Upper lobe of left lung (tissue), 6 donors: ENCODE measurements around the gene MUC2. TPM values are rescaled to one million over a fixed set of nuclear protein-coding genes. Genes with fewer than 3 reads are reported as not detected.

Experiments
- ATAC-seq, 2 donors: fragments of 200-7000 bp; cut with Tn5 transposase; one replicate each; pipeline ENCODE4 v1.9.1; 2022; ENCODE audit warnings: mild to moderate bottlenecking in 2 of 2, moderate library complexity in 2 of 2; ENCODE audit not compliant: low FRiP score in 2 of 2
- DNase-seq, 2 donors: peaks; one replicate each; pipeline ENCODE4 v3.0.0-alpha.2; 2019 to 2020
- H3K27ac ChIP-seq, 4 donors: fragments of 200-600 bp; sonication (generic); one replicate each; pipeline ENCODE4 v1.5.1; 2016 to 2019
- H3K27me3 ChIP-seq, 4 donors: fragments of 200-600 bp; sonication (generic); one replicate each; pipeline ENCODE4 v1.5.1; 2017 to 2019
- H3K36me3 ChIP-seq, 4 donors: fragments of 200-600 bp; sonication (generic); one replicate each; pipeline ENCODE4 v1.5.1; 2016 to 2019
- H3K4me1 ChIP-seq, 4 donors: fragments of 200-600 bp; sonication (generic); one replicate each; pipeline ENCODE4 v1.5.1; 2018 to 2019
- H3K4me3 ChIP-seq, 4 donors: fragments of 200-600 bp; sonication (generic); one replicate each; pipeline ENCODE4 v1.5.1; 2017 to 2019; ENCODE audit warnings: mild to moderate bottlenecking in 2 of 4, moderate library complexity in 1 of 4
- H3K9me3 ChIP-seq, 4 donors: fragments of 200-600 bp; sonication (generic); one replicate each; pipeline ENCODE4 v1.5.1; 2018 to 2019
- CTCF ChIP-seq, 6 experiments: fragments of 450-650 bp in 4 of 6; fragments of 200-600 bp in 2 of 6; sonication (generic) in 2 of 6; IDR thresholded peaks; one replicate each; pipeline ENCODE4 v1.5.1; 2016 to 2019; ENCODE audit warnings: antibody characterized with exemption in 6 of 6
- EP300 ChIP-seq, 4 donors: sonication (generic); formaldehyde crosslinking; IDR thresholded peaks; one replicate each; pipeline ENCODE4 v1.5.1; 2017; ENCODE audit warnings: antibody characterized with exemption in 4 of 4, control low read depth in 2 of 4
- POLR2A ChIP-seq, 4 donors: fragments of 450-650 bp; IDR thresholded peaks; one replicate each; pipeline ENCODE4 v1.5.1; 2016 to 2017; ENCODE audit warnings: antibody characterized with exemption in 4 of 4, mild to moderate bottlenecking in 2 of 4
- POLR2AphosphoS5 ChIP-seq, 2 donors: sonication (generic); formaldehyde crosslinking; IDR thresholded peaks; one replicate each; pipeline ENCODE4 v1.5.1; 2017; ENCODE audit warnings: antibody characterized with exemption in 2 of 2
- WGBS, 2 donors: methylation state at CpG; one replicate each; pipeline ENCODE4 v1.1.5; 2017 to 2018; 5-methylcytosine and 5-hydroxymethylcytosine counted together
- total RNA-seq, 6 donors: library from RNA; depleted of rRNA in 4 of 6; stranded (reverse); fragments of >200 nt in 4 of 6; gene quantifications; one replicate each; pipeline versions ENCODE4 v1.1.0 to v1.2.1, GENCODE V29; 2016 to 2021
- donor health status: DM: no; HTN: no; CAD: no; lungs with moderate emphysema.
- donor health status: DM: no; HTN: yes; CAD: no; lungs with severe emphysema.

Gene MUC2
- total RNA-seq, 6 donors from 2014 or later, result 0.11 to 0.84 TPM; not detected in 4

GRCh38 chr11:1082346-1082727 lies 7.7 kb downstream of the MUC2 start:
- no peaks in the 10 kb centered on the region for H3K27me3 ChIP-seq
- H3K9me3 ChIP-seq, result no peaks in the 10 kb centered on the region
- TF ChIP-seq POLR2A (IDR thresholded peaks at IDR 0.05) (no peak), EP300 (IDR thresholded peaks at IDR 0.05) (no peak), CTCF (IDR thresholded peaks at IDR 0.05) (no peak), POLR2AphosphoS5 (IDR thresholded peaks at IDR 0.05) (no peak)
- 86% methylated on average over 14 of the region's 14 CpGs; no CpG with 5 or more reads in 1 of the 2 donors for WGBS, 2 donors
- H3K4me1 ChIP-seq, result no peaks in the 10 kb centered on the region
- ATAC-seq, result peak in 1 of 2 donors; percentile 45
- H3K36me3 ChIP-seq, result no peaks in the 10 kb centered on the region
- no peak overlapping the region for H3K27ac ChIP-seq
- peak in 1 of 2 donors; percentile 63 for DNase-seq
- no peak overlapping the region for H3K4me3 ChIP-seq

DNA sequence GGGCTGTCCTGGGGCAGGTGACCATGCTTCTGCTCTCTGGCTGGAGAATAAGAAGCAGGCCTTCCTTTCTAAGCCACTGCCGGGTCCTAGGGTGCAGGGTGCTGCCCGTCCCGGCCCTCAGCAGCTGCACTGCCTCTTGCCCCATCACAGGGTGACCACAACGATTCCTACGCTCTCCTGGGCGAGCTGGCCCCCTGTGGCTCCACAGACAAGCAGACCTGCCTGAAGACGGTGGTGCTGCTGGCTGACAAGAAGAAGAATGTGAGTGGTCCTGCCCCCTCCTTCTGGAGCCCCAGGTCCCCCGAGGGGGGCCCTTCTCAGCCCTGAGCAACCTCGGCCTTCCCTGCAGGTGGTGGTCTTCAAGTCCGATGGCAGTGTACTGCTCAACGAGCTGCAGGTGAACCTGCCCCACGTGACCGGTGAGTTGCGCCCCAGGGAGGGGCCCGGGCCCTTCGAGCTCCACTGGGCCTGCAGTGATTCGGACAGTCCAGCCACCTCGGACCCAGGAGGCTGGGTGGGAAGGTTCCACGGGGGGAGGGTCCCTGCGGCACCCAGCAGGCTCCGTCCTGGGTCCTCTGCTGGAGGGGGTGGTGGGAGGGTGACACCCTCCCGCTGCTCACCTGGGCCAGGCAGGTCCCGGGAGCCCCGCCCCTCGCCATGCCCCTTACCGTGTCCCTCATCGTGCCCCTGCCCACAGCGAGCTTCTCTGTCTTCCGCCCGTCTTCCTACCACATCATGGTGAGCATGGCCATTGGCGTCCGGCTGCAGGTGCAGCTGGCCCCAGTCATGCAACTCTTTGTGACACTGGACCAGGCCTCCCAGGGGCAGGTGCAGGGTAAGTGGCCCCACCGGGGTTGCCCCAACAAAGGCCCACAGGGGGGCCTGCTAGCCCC lies 8.3 kb downstream of the MUC2 start:
- H3K36me3 ChIP-seq, result no peaks in the 10 kb centered on the region
- H3K4me1 ChIP-seq, result no peaks in the 10 kb centered on the region
- H3K4me3 ChIP-seq, result no peak overlapping the region
- DNase-seq (peak in 1 of 2 donors; percentile 80), ATAC-seq (peak in 1 of 2 donors; percentile 64)
- 75 to 81% methylated on average over 19 to 27 of the region's 33 CpGs for WGBS, 2 donors
- H3K27ac ChIP-seq, result no peak overlapping the region
- TF ChIP-seq POLR2AphosphoS5 (IDR thresholded peaks at IDR 0.05), result no peak
- H3K9me3 ChIP-seq, result no peaks in the 10 kb centered on the region
- no peaks in the 10 kb centered on the region for H3K27me3 ChIP-seq

DNA sequence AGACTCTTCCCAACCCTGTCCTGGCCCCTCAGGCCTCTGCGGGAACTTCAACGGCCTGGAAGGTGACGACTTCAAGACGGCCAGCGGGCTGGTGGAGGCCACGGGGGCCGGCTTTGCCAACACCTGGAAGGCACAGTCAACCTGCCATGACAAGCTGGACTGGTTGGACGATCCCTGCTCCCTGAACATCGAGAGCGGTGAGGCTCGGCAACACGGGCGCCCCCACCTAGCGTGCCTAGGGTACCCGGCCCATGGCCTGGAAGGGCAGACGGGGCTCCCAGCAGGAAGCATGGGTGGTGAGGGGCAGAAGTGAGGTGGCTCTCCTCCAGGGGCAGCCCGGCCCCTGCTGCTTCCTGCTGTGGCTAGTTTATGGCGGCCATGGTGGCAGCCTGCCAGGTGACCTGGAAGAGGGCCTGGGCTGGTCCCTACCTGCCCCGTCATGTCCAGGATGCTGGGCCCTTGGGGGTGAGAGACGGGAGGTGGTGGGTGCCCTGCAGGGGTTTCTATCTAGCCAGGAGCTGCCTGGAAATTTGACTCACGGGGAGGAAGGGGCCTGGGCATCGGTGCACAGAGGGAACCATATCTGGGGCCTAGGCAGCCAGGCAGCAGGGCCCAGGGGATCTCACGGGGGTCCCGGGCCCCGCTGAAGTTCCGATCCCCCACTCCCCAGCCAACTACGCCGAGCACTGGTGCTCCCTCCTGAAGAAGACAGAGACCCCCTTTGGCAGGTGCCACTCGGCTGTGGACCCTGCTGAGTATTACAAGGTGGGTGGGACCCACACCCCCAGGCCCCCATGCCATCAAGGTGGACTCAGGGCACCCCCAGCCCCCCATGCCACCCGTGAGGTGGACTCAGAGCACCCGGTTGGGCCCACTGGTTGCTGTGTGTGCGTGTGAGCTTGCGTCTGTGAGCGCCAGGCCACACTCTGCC lies 9.2 kb downstream of the MUC2 start:
- Histone ChIP-seq H3K27ac (no peak overlapping the region), H3K27me3 (no peaks in the 10 kb centered on the region), H3K9me3 (no peaks in the 10 kb centered on the region), H3K36me3 (no peaks in the 10 kb centered on the region), H3K4me1 (no peaks in the 10 kb centered on the region), H3K4me3 (no peak overlapping the region)
- no peak for ATAC-seq
- WGBS, 2 donors, result 58 to 75% methylated on average over 6 to 28 of the region's 34 CpGs
- TF ChIP-seq POLR2AphosphoS5 (IDR thresholded peaks at IDR 0.05) (no peak), EP300 (IDR thresholded peaks at IDR 0.05) (no peak), POLR2A (IDR thresholded peaks at IDR 0.05) (no peak), CTCF (IDR thresholded peaks at IDR 0.05) (no peak)
- DNase-seq, result no peak

DNA sequence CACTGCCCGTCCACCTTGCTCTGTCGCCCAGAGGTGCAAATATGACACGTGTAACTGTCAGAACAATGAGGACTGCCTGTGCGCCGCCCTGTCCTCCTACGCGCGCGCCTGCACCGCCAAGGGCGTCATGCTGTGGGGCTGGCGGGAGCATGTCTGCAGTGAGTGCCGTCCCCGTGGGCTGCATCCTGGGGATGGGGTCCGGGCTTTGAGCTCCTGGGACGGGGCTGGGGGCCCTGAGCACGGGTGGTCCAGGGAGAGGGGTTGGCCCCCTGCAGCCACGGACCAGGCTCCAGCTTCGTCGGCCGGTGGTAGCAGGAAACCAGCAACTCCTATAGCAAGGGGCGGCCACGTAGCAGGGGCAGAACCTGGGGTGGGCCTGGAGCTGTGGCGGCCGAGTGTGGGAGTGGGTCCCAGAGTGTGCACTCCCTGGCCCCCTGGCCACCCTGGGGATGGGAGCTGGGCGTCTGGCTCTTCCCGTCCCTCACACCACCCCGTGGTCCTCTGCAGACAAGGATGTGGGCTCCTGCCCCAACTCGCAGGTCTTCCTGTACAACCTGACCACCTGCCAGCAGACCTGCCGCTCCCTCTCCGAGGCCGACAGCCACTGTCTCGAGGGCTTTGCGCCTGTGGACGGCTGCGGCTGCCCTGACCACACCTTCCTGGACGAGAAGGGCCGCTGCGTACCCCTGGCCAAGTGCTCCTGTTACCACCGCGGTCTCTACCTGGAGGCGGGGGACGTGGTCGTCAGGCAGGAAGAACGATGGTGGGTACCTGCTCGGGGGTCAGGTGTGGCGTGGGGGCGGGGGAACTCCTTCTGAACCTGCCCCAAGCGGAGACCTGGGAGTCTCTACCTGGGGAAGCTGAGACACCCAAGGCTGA lies 10.1 kb downstream of the MUC2 start:
- ATAC-seq (no peak), DNase-seq (peak in 1 of 2 donors; percentile 77)
- no peaks in the 10 kb centered on the region for H3K36me3 ChIP-seq
- WGBS, 2 donors, result 82 to 88% methylated on average over 11 to 39 of the region's 49 CpGs
- H3K9me3 ChIP-seq, result no peaks in the 10 kb centered on the region
- H3K4me3 ChIP-seq, result no peak overlapping the region
- H3K27ac ChIP-seq, result no peak overlapping the region
- no peak for TF ChIP-seq POLR2AphosphoS5 (IDR thresholded peaks at IDR 0.05)
- TF ChIP-seq CTCF (IDR thresholded peaks at IDR 0.05), result no peak
- no peak for TF ChIP-seq POLR2A (IDR thresholded peaks at IDR 0.05)
- TF ChIP-seq EP300 (IDR thresholded peaks at IDR 0.05), result no peak
- no peaks in the 10 kb centered on the region for H3K4me1 ChIP-seq
- H3K27me3 ChIP-seq, result no peaks in the 10 kb centered on the region
